K562 (cell line): ENCODE measurements around the gene AHI1. TPM values are rescaled to one million over a fixed set of nuclear protein-coding genes. Genes with fewer than 3 reads are reported as not detected.

Experiments
- BRD4 ChIP-seq: fragments of 200-600 bp; sonication (generic); IDR thresholded peaks from 2 replicates; pipeline ENCODE4 v1.6.1; 2017; ENCODE audit warnings: inconsistent platforms
- RAD51 ChIP-seq: fragments of 450-650 bp; IDR thresholded peaks from 2 replicates; pipeline ENCODE4 v1.7.1; 2016; ENCODE audit warnings: low read depth, mild to moderate bottlenecking, borderline replicate concordance
- SAP30 ChIP-seq: fragments of 200-600 bp; sonication (generic); IDR thresholded peaks from 2 replicates; pipeline ENCODE4 v1.6.1; 2012; ENCODE audit warnings: borderline replicate concordance, low read depth, mild to moderate bottlenecking, moderate library complexity, low read length, control low read depth, inconsistent platforms; ENCODE audit not compliant: insufficient read depth, poor library complexity, severe bottlenecking
- SLC30A9 ChIP-seq: fragments of 250-450 bp; sonication (Bioruptor Pico); IDR thresholded peaks from 2 replicates; pipeline ENCODE4 v1.8.0; 2022; ENCODE audit warnings: mild to moderate bottlenecking, moderate library complexity
- SRSF1 ChIP-seq: fragments of 200-400 bp; formaldehyde crosslinking; IDR thresholded peaks from 2 replicates; pipeline ENCODE4 v1.6.1; 2017; ENCODE audit warnings: mild to moderate bottlenecking, low read depth, low read length, moderate library complexity
- SRSF7 ChIP-seq: fragments of 200-400 bp; formaldehyde crosslinking; optimal IDR thresholded peaks from 2 replicates; pipeline ENCODE3; 2017; ENCODE audit warnings: mild to moderate bottlenecking, low read depth, low read length
- TAF1 ChIP-seq: IDR thresholded peaks from 2 replicates; pipeline ENCODE4 v1.6.1; 2011; ENCODE audit warnings: mild to moderate bottlenecking, low read length, moderate library complexity; ENCODE audit not compliant: insufficient read depth, control insufficient read depth, severe bottlenecking; ENCODE audit errors: extremely low read depth
- ZKSCAN3 ChIP-seq: fragments of 250-450 bp; sonication (Bioruptor Pico); IDR thresholded peaks from 2 replicates; pipeline ENCODE4 v1.4.0; 2020
- polyA plus RNA-seq, 8 experiments: library from polyadenylated mRNA; depleted of rRNA in 4 of 8; stranded (reverse) in 5 of 8; unstranded in 3 of 8; fragments of >200 nt; fragmentation: Nextera tagmentation in 2 of 8; fragmentation: Illumina TruSeq in 1 of 8; extraction: Ambion mirVana in 2 of 8; extraction: Trizol in 1 of 8; gene quantifications; 2 replicates each; pipeline versions ENCODE4 v1.2.1 to v1.2.3, GENCODE V29; 2011 to 2014; ENCODE audit warnings: inconsistent platforms in 1 of 8, missing spikeins in 1 of 8
- total RNA-seq, 7 experiments: library from RNA; depleted of rRNA in 6 of 7; stranded (reverse); fragments of >200 nt in 6 of 7; fragmentation: Illumina TruSeq in 2 of 7; extraction: Trizol in 2 of 7; gene quantifications; 2 replicates each; pipeline versions ENCODE4 v1.2.1 to v1.2.3, GENCODE V29; 2011 to 2021; ENCODE audit warnings: low replicate concordance in 1 of 7

The AHI1 gene
- total and polyA plus RNA-seq, 9 of the 15 experiments (the other 6 are each of a cell fraction or from before 2014, with no cell fraction given): 24.7 to 54.9 (median 32.2) TPM

- TF ChIP-seq SRSF7 (no peak), BRD4 (peak; percentile 94), ZKSCAN3 (CRISPR knock-in tag) (no peak), SRSF1 (no peak), SAP30 (no peak), SLC30A9 (no peak), TAF1 (no peak), RAD51 (no peak)
- TF ChIP-seq, all 486 proteins: peak for 14
These were observed 174.9 kb downstream of the AHI1 start (continued) for GRCh38 chr6:135322427-135323201.
